NT2/D1 (cell line): ENCODE measurements around the gene MLPH.

ENCODE experiments used
- SUZ12 ChIP-seq: IDR thresholded peaks from 2 replicates; pipeline ENCODE4 v1.6.1; 2011; ENCODE audit not compliant: insufficient read length, insufficient read depth; ENCODE audit errors: extremely low read depth
- YY1 ChIP-seq: IDR thresholded peaks from 2 replicates; pipeline ENCODE4 v1.6.1; 2011; ENCODE audit not compliant: insufficient read length, insufficient read depth

DNA sequence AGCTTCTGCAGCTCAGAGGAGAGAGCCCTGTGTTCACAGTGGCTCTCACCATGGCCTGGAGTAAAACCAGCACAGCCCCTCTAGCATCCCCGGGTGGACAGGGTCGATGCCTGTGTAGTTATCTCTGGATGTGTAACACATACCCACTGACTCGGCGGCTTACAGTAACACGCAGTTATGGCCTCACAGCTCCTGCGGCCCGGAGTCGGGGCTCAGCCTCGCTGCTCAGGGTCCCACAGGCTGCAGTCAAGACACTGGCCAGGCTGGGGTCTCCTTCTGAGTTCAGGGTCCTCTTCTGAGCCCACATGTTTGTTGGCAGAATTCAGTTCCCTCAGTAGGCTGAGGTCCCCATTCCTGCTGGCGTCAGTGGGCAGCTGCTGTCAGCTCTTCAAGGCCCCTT is 106.0 kb downstream of the MLPH start:
- no peak for TF ChIP-seq SUZ12
- TF ChIP-seq YY1 = no peak
